Measurements from ENCODE around the gene IQCH.

- TF ChIP-seq CTCF (conservative IDR thresholded peaks at IDR 0.05) (no peak), ZFX (IDR thresholded peaks at IDR 0.05) (no peak)
Observed at GRCh38 chr15:67322481-67322880, 67.9 kb downstream of the IQCH start.
